BLaER1 treated with 17β-estradiol and CSF1 and Interleukin-3, amounts not matched to agents 10 nM and 100 nM (cell line): ENCODE measurements around the gene EMID1.

Source experiments
- H3K27ac ChIP-seq, 11 experiments: shearing (Covaris generic); formaldehyde crosslinking; 2 replicates each; pipeline ENCODE4 v1.8.1; 2022
- H3K27me3 ChIP-seq, 11 experiments: shearing (Covaris generic); formaldehyde crosslinking; 2 replicates each; pipeline ENCODE4 v1.8.1; 2022
- H3K36me3 ChIP-seq, 11 experiments: shearing (Covaris generic); formaldehyde crosslinking; 2 replicates each; pipeline ENCODE4 v1.8.1; 2022
- H3K4me1 ChIP-seq, 10 experiments: shearing (Covaris generic); formaldehyde crosslinking; 2 replicates each; pipeline ENCODE4 v1.8.1; 2022
- H3K4me2 ChIP-seq, 11 experiments: shearing (Covaris generic); formaldehyde crosslinking; 2 replicates each; pipeline ENCODE4 v1.8.1; 2022
- H3K4me3 ChIP-seq, 10 experiments: shearing (Covaris generic); formaldehyde crosslinking; 2 replicates each; pipeline ENCODE4 v1.8.1; 2022
- H3K9ac ChIP-seq, 11 experiments: shearing (Covaris generic); formaldehyde crosslinking; 2 replicates each; pipeline ENCODE4 v1.8.1; 2022
- H3K9me3 ChIP-seq, 11 experiments: shearing (Covaris generic); formaldehyde crosslinking; replicated peaks in 1 of 11; 2 replicates each; pipeline ENCODE4 v1.8.1; 2022
- H4K20me1 ChIP-seq, 11 experiments: shearing (Covaris generic); formaldehyde crosslinking; 2 replicates each; pipeline ENCODE4 v1.8.1; 2022
- Cebpa-rat ChIP-seq, 11 experiments: shearing (Covaris generic); IDR thresholded peaks; 2 replicates each; pipeline ENCODE4 v1.8.1; 2022

Gene EMID1

DNA sequence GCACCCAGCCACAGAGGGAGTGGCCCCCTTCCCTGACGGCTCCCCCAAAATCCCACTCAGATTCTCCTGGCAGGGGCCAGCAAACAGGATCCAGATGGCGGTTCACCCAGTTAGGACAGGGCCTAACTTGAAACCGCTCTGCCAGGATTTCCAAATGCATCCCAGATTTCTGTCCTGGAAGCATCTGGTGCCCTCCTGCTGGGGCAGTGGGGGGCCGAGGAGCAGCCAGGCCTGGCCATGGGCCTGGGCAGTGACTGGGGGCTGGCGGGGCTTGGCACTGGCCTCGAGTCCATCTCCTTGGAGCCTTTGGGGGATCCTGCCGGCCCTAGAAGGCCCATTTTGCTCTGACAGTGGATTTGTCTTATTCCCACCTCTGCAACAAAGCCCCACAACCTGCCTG, 17.9 kb upstream of the EMID1 start:
- Histone ChIP-seq H3K9me3 (peaks cover 0 to 4% (median 0%) of the 10 kb centered on the region in 11 experiments; a peak in 2 of 22 replicates), H3K9ac (no peak overlapping the region), H3K4me3 (no peak overlapping the region), H3K36me3 (no peaks in the 10 kb centered on the region), H3K4me2 (no peak overlapping the region), H3K27ac (no peak overlapping the region), H3K4me1 (peaks cover 0 to 10% (median 6%) of the 10 kb centered on the region in 10 experiments; a peak in 11 of 20 replicates), H3K27me3 (peaks cover 3 to 54% (median 19%) of the 10 kb centered on the region in 11 experiments; a peak in 19 of 22 replicates), H4K20me1 (peaks cover 0 to 21% (median 3%) of the 10 kb centered on the region in 11 experiments; a peak in 5 of 22 replicates)
- no peak for TF ChIP-seq Cebpa-rat (IDR thresholded peaks at IDR 0.05)

DNA sequence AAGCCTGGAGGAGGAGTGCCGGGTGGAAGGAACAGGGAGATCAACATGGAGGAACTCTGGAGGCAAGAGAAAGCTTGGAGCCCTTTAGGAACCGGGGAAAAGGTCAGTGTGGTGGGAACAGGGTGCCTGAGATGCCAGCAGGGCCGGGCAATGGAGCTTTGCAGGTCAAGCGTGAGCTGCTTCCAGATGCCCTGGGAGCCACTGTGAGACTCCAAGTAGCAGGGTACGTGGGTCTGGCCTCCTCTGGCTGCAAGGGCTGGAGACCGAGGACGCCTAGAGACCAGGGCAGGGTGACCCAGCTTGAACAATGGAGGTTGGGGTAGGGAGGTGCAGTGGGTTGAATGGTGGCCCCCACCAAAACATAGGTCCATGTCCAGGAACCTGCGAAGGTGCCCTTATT, 15.6 kb upstream of the EMID1 start:
- Histone ChIP-seq H3K27ac (no peak overlapping the region), H3K4me1 (peaks cover 0 to 6% (median 3%) of the 10 kb centered on the region in 10 experiments; a peak in 11 of 20 replicates), H3K9ac (no peak overlapping the region), H3K27me3 (peaks cover 3 to 39% (median 14%) of the 10 kb centered on the region in 11 experiments; a peak in 19 of 22 replicates), H3K9me3 (peaks cover 0 to 4% (median 0%) of the 10 kb centered on the region in 11 experiments; a peak in 4 of 22 replicates), H3K36me3 (no peaks in the 10 kb centered on the region), H3K4me2 (no peak overlapping the region), H4K20me1 (peaks cover 0 to 19% (median 3%) of the 10 kb centered on the region in 11 experiments; a peak in 5 of 22 replicates), H3K4me3 (no peak overlapping the region)
- TF ChIP-seq Cebpa-rat (IDR thresholded peaks at IDR 0.05), result no peak

DNA sequence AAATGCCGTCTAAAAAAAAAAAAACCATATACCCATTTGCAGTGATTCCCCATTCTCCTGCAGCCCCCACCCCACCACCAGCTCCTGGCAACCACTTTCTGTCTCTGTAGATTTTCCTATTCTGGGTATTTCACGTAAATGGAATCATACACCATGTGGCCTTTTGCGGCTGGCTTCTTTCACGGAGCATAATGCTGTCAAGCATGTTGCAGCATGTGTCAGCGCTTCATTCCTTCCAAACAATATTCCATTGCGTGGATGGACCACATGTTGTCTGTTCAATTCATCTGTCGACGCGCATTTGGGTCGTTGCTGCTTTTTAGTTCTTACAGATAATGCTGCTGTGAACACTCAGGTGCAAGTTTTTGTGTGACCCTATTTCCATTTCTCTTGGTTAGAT, 14.8 kb upstream of the EMID1 start:
- Histone ChIP-seq H3K9ac (no peak overlapping the region), H3K36me3 (no peaks in the 10 kb centered on the region), H3K27me3 (peaks cover 2 to 38% (median 18%) of the 10 kb centered on the region in 11 experiments; a peak in 15 of 22 replicates), H3K4me1 (peaks cover 0 to 7% (median 0%) of the 10 kb centered on the region in 10 experiments; a peak in 3 of 20 replicates), H3K27ac (no peak overlapping the region), H3K4me3 (no peak overlapping the region), H3K4me2 (no peak overlapping the region), H4K20me1 (peaks cover 0 to 22% (median 3%) of the 10 kb centered on the region in 11 experiments; a peak in 7 of 22 replicates), H3K9me3 (peaks cover 0 to 4% (median 0%) of the 10 kb centered on the region in 11 experiments; a peak in 4 of 22 replicates)
- no peak for TF ChIP-seq Cebpa-rat (IDR thresholded peaks at IDR 0.05)

DNA sequence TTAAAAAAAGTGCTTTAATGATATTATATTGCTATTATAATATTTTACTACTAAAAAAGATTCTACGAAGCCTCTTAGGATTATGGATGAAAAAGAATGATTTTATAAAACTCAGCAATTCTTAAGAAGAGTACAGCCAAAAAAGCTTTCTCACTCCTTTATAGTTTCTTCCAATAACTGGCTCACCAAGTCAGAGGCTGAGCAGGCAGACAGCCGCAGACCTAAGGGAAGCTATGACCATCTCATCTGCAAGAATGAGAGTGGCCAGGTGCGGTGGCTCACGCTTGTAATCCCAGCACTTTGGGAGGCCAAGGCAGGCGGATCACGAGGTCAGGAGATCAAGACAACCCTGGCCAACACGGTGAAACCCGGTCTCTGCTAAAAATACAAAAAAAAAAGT, 12.7 kb upstream of the EMID1 start:
- Histone ChIP-seq H3K36me3 (no peaks in the 10 kb centered on the region), H3K4me2 (no peak overlapping the region), H3K9ac (no peak overlapping the region), H3K4me1 (peaks cover 0 to 9% (median 0%) of the 10 kb centered on the region in 10 experiments; a peak in 3 of 20 replicates), H3K4me3 (no peak overlapping the region), H3K27ac (no peak overlapping the region), H3K9me3 (peaks cover 0 to 3% (median 0%) of the 10 kb centered on the region in 11 experiments; a peak in 2 of 22 replicates), H4K20me1 (peaks cover 0 to 25% (median 3%) of the 10 kb centered on the region in 11 experiments; a peak in 7 of 22 replicates), H3K27me3 (peaks cover 8 to 51% (median 27%) of the 10 kb centered on the region in 11 experiments; a peak in 14 of 22 replicates)
- no peak for TF ChIP-seq Cebpa-rat (IDR thresholded peaks at IDR 0.05)

DNA sequence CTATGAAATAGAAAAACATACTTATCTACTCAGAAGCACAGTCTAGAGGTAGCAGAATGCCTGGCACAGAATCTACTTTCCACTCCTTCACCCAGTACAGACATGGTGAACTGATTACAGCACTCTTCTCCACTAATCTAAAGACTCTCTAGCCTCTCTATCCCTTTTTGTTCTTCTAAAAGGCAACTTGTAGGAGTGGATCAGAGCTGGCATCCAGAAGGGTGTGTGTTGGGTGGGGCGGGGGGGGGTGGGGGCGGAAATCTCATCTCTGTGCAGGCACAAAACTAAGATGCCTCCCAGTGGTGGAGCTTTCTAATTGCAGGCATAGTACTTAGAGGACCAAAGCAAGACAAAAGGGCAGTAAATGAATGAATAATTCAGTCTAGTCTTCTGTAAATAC, 11.5 kb upstream of the EMID1 start:
- Histone ChIP-seq H3K4me1 (peaks cover 0 to 10% (median 1%) of the 10 kb centered on the region in 10 experiments; a peak in 7 of 20 replicates), H4K20me1 (peaks cover 0 to 15% (median 0%) of the 10 kb centered on the region in 11 experiments; a peak in 5 of 22 replicates), H3K9me3 (peaks cover 0 to 3% (median 0%) of the 10 kb centered on the region in 11 experiments; a peak in 2 of 22 replicates), H3K27ac (no peak overlapping the region), H3K4me3 (no peak overlapping the region), H3K9ac (no peak overlapping the region), H3K4me2 (no peak overlapping the region), H3K27me3 (peaks cover under 1 to 50% (median 30%) of the 10 kb centered on the region in 11 experiments; a peak in 15 of 22 replicates), H3K36me3 (no peaks in the 10 kb centered on the region)
- no peak for TF ChIP-seq Cebpa-rat (IDR thresholded peaks at IDR 0.05)

DNA sequence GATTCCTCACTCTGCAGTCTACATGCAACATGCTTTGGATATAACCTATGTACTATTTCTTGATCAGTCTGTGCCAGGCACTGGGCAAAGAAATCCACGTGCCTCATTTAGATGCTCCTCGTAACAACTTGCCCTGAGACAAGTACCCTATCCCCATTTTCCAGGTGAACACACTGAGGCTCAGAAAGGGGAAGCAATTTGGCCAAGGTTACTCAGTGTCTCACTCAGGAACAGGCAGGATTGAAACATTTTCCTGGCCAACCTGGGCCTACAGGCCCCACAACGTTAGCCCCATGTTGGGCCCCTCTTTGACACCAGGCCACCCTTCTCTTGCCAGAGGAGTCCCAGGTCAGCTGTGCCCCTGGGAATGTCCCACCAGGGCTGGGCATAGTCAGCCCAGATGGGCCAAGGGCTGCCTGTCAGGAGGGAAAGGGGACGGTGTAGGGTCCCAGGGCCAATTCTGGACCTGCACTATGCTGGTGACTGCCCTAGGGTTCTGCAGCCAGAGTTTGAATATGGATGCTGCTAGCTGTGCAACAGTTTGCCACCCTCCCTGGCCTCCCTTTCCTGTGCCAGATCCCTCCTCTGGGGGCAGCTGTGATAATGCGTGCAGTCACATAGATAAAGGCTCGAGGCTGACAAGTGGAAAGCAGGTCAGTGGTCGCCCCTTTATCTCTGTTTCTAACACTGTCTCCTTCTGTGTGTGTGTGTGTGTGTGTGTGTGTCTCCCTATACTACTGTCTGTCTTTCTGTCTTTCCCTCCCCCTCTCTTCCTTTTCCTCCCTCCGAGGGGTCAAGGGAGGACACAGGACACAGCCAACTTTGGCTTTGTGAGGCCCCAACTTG, 10.4 kb upstream of the EMID1 start:
- TF ChIP-seq Cebpa-rat (IDR thresholded peaks at IDR 0.05), result no peak
- peak overlapping the region in 3 of 11 experiments; percentile 5 to 17 (median 8); a peak in 3 of 22 replicates for H3K4me2 ChIP-seq

DNA sequence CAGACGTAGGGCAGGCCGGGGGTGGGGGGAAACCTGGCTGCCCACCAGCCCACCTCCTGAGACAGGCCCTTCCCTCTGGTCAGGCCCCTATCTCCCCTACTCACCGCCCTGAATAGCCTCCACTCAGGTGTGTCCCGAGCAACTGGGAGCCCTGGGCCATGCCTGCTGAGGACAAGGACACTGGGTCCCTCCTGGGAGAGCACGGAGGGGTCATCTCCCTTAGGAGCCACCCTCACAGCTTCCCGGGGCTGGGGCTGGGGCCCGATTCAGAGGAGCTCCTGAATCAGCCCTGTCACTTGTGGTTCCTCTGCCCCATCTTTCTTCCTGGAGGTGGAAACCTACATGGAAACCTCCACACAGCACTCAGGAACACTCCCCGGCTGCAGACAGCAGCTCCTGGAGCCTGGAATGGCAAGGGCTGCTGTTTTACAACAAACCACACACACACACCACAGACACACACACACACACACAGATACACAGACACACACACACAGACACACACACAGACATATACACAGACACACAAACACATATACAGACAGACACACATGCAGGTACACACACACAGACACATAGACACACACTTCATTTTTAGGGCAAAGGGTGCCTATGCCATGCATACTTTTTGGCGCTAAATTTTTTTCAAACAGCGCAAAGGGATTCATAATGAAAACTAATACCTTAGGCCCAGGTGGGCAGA, 9.6 kb upstream of the EMID1 start:
- Histone ChIP-seq H3K27me3 (peaks cover 19 to 58% (median 45%) of the 10 kb centered on the region in 11 experiments), H3K27ac (no peak overlapping the region), H3K4me1 (peaks cover 0 to 22% (median 12%) of the 10 kb centered on the region in 10 experiments; a peak in 14 of 20 replicates), H4K20me1 (peaks cover 0 to 23% (median 9%) of the 10 kb centered on the region in 11 experiments; a peak in 10 of 22 replicates), H3K4me2 (peak overlapping the region in 1 of 11 experiments; percentile 8; a peak in 2 of 22 replicates), H3K36me3 (no peaks in the 10 kb centered on the region), H3K4me3 (no peak overlapping the region), H3K9ac (no peak overlapping the region), H3K9me3 (peaks cover 0 to 3% (median 0%) of the 10 kb centered on the region in 11 experiments; a peak in 2 of 22 replicates)
- no peak for TF ChIP-seq Cebpa-rat (IDR thresholded peaks at IDR 0.05)

More for the DNA sequence above, 10.4 kb upstream of the EMID1 start:
- Histone ChIP-seq H3K4me3 (no peak overlapping the region), H4K20me1 (peaks cover 0 to 15% (median 7%) of the 10 kb centered on the region in 11 experiments; a peak in 11 of 22 replicates), H3K9ac (no peak overlapping the region), H3K27me3 (peaks cover 12 to 51% (median 40%) of the 10 kb centered on the region in 11 experiments), H3K4me1 (peaks cover 0 to 21% (median 12%) of the 10 kb centered on the region in 10 experiments; a peak in 14 of 20 replicates), H3K27ac (no peak overlapping the region), H3K36me3 (no peaks in the 10 kb centered on the region), H3K9me3 (peaks cover 0 to 3% (median 0%) of the 10 kb centered on the region in 11 experiments; a peak in 2 of 22 replicates)

DNA sequence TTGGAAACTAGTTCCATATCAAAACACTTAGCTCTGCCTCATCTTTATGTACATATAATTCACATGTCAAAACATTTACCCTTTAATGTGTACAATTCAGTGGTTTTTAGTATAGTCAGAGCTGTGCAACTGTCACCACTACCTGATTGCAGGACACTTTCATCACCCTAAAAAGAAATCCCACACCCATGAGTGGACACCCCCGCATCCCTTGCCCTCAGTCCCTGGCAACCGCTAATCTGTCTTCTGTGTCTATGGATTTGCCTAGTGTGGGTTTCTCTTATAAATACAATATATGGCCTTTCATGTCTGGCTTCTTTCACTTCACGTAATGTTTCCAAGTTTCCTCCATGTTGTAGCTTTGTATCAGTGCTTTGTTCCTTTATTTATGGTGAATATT, 8.6 kb upstream of the EMID1 start:
- H3K9me3 ChIP-seq, result peaks cover 0 to 3% (median 0%) of the 10 kb centered on the region in 11 experiments; a peak in 2 of 22 replicates
- no peak overlapping the region for H3K9ac ChIP-seq
- peaks cover 0 to 31% (median 9%) of the 10 kb centered on the region in 11 experiments; a peak in 13 of 22 replicates for H4K20me1 ChIP-seq
- TF ChIP-seq Cebpa-rat (IDR thresholded peaks at IDR 0.05), result no peak
- no peak overlapping the region for H3K4me2 ChIP-seq
- no peak overlapping the region for H3K27ac ChIP-seq
- H3K4me3 ChIP-seq, result no peak overlapping the region
- H3K4me1 ChIP-seq, result peaks cover 7 to 32% (median 21%) of the 10 kb centered on the region in 10 experiments
- no peaks in the 10 kb centered on the region for H3K36me3 ChIP-seq
- H3K27me3 ChIP-seq, result peaks cover 29 to 68% (median 52%) of the 10 kb centered on the region in 11 experiments
